ENCODE data around the gene LRFN5.

- TF ChIP-seq IRF2 (CRISPR knock-in tag; IDR thresholded peaks at IDR 0.05; ENCODE audit: borderline replicate concordance, low read depth) (no peak), ZNF121 (CRISPR knock-in tag; IDR thresholded peaks at IDR 0.05) (no peak), CTCF (IDR thresholded peaks at IDR 0.05) (no peak), ZNF317 (CRISPR knock-in tag; IDR thresholded peaks at IDR 0.05; ENCODE audit: borderline replicate concordance, low read depth) (no peak), ESRRA (CRISPR knock-in tag; IDR thresholded peaks at IDR 0.05; ENCODE audit: borderline replicate concordance) (no peak), FOXP4 (CRISPR knock-in tag; IDR thresholded peaks at IDR 0.05) (no peak), ETV6 (CRISPR knock-in tag; IDR thresholded peaks at IDR 0.05) (no peak), NR2C2 (CRISPR knock-in tag; IDR thresholded peaks at IDR 0.05) (no peak), ZBTB43 (CRISPR knock-in tag; IDR thresholded peaks at IDR 0.05) (no peak)
These were observed 1.8 kb upstream of the LRFN5 start for GRCh38 chr14:41604721-41605531.
